Measurements from ENCODE around the gene TRIM14. TPM values are rescaled to one million over a fixed set of nuclear protein-coding genes. Genes with fewer than 3 reads are reported as not detected.

Gene TRIM14
- total RNA-seq, 6 experiments from 2014 or later: 22.6 to 34.6 (median 27.3) TPM

- Histone ChIP-seq H3K27ac (peak overlapping the region; percentile 28 to 60 (median 47)), H3K36me3 (peaks cover 0 to 7% (median 3%) of the 10 kb centered on the region in 4 donors), H3K4me1 (peaks cover 0 to 21% (median 9%) of the 10 kb centered on the region in 4 donors), H3K4me3 (no peak overlapping the region), H3K27me3 (no peaks in the 10 kb centered on the region), H3K9me3 (no peaks in the 10 kb centered on the region)
- DNase-seq (no peak), ATAC-seq (peak in 3 of 4 donors; percentile 13 to 55 (median 30))
- TF ChIP-seq CTCF (IDR thresholded peaks at IDR 0.05) (no peak), POLR2A (IDR thresholded peaks at IDR 0.05) (no peak)
- WGBS (ENCODE audit: insufficient coverage, low coverage, low lambda C conversion rate, missing lambda C conversion rate): 12% methylated on average over 1 of the region's 2 CpGs
- intact Hi-C loops (cut with DNase I): no loop called here
Observed at GRCh38 chr9:98107926-98108325, 11.1 kb downstream of the TRIM14 start.

GRCh38 chr9:98105006-98105405, 14.0 kb downstream of the TRIM14 start:
- Histone ChIP-seq H3K4me1 (peaks cover 0 to 21% (median 9%) of the 10 kb centered on the region in 4 donors), H3K27ac (peak overlapping the region in 1 of 3 donors; percentile 13), H3K36me3 (peaks cover 0 to 7% (median 3%) of the 10 kb centered on the region in 4 donors), H3K27me3 (no peaks in the 10 kb centered on the region), H3K9me3 (no peaks in the 10 kb centered on the region), H3K4me3 (no peak overlapping the region)
- ATAC-seq: peak in 1 of 4 donors; percentile 9
- DNase-seq: no peak
- TF ChIP-seq POLR2A (IDR thresholded peaks at IDR 0.05) (no peak), CTCF (IDR thresholded peaks at IDR 0.05) (no peak)
- 100% methylated on average over 1 of the region's 7 CpGs for WGBS (ENCODE audit: insufficient coverage, low coverage, low lambda C conversion rate, missing lambda C conversion rate)
- intact Hi-C loops (cut with DNase I): no loop called here

- peak in 3 of 4 donors; percentile 20 to 36 (median 23) for ATAC-seq
- DNase-seq: no peak
Observed at GRCh38 chr9:98104445-98104881, 14.6 kb downstream of the TRIM14 start.

GRCh38 chr9:98101868-98102273, 17.2 kb downstream of the TRIM14 start:
- Histone ChIP-seq H3K4me1 (peaks cover 0 to 8% (median 3%) of the 10 kb centered on the region in 4 donors), H3K9me3 (no peaks in the 10 kb centered on the region), H3K27ac (no peak overlapping the region), H3K36me3 (peaks cover 0 to 20% (median 10%) of the 10 kb centered on the region in 4 donors), H3K27me3 (no peaks in the 10 kb centered on the region), H3K4me3 (no peak overlapping the region)
- intact Hi-C loops (cut with DNase I): no loop called here
- 29% methylated on average over 6 of the region's 6 CpGs for WGBS (ENCODE audit: insufficient coverage, low coverage, low lambda C conversion rate, missing lambda C conversion rate)
- no peak for TF ChIP-seq POLR2A (IDR thresholded peaks at IDR 0.05)
- DNase-seq (peak in 1 of 3 donors; percentile 19), ATAC-seq (peak; percentile 36 to 74 (median 62))

More at GRCh38 chr9:98104445-98104881, 14.6 kb downstream of the TRIM14 start:
- Histone ChIP-seq H3K4me3 (no peak overlapping the region), H3K4me1 (peaks cover 0 to 21% (median 9%) of the 10 kb centered on the region in 4 donors), H3K9me3 (no peaks in the 10 kb centered on the region), H3K36me3 (peaks cover 0 to 7% (median 3%) of the 10 kb centered on the region in 4 donors), H3K27ac (peak overlapping the region in 1 of 3 donors; percentile 13), H3K27me3 (no peaks in the 10 kb centered on the region)
- intact Hi-C loops (cut with DNase I): no loop called here
- TF ChIP-seq POLR2A (IDR thresholded peaks at IDR 0.05) (no peak), CTCF (IDR thresholded peaks at IDR 0.05) (no peak)
- WGBS (ENCODE audit: insufficient coverage, low coverage, low lambda C conversion rate, missing lambda C conversion rate): 35% methylated on average over 2 of the region's 3 CpGs

- WGBS (ENCODE audit: insufficient coverage, low coverage, low lambda C conversion rate, missing lambda C conversion rate): 85% methylated on average over 3 of the region's 7 CpGs
- no peak overlapping the region for H3K27ac ChIP-seq
Observed at GRCh38 chr9:98101416-98101815, 17.6 kb downstream of the TRIM14 start.

More at GRCh38 chr9:98101416-98101815, 17.6 kb downstream of the TRIM14 start:
- Histone ChIP-seq H3K4me1 (peaks cover 0 to 9% (median 3%) of the 10 kb centered on the region in 4 donors), H3K27me3 (no peaks in the 10 kb centered on the region), H3K9me3 (no peaks in the 10 kb centered on the region), H3K4me3 (no peak overlapping the region), H3K36me3 (peaks cover 0 to 20% (median 10%) of the 10 kb centered on the region in 4 donors)
- TF ChIP-seq POLR2A (IDR thresholded peaks at IDR 0.05): no peak
- TF ChIP-seq CTCF (IDR thresholded peaks at IDR 0.05): no peak
- no peak for ATAC-seq
- intact Hi-C loops (cut with DNase I): no loop called here
- DNase-seq: peak in 1 of 3 donors; percentile 11

Data from right lobe of liver (tissue), 6 donors.